ENCODE results near the gene DBF4B.

GRCh38 chr17:44754276-44754675, 45.8 kb downstream of the DBF4B start:
- TF ChIP-seq BCL11A (IDR thresholded peaks at IDR 0.05; ENCODE audit: low read depth, low read length) (no peak), MTA3 (IDR thresholded peaks at IDR 0.05; ENCODE audit: borderline replicate concordance, low read length) (no peak), ESRRA (IDR thresholded peaks at IDR 0.05; ENCODE audit: low read length) (no peak), CREB1 (IDR thresholded peaks at IDR 0.05; ENCODE audit: low read depth) (no peak), CEBPB (IDR thresholded peaks at IDR 0.05; ENCODE audit: borderline replicate concordance in 1 of 2, low read depth in 2 of 2, low read length in 2 of 2) (no peak), MYC (IDR thresholded peaks at IDR 0.05; ENCODE audit: insufficient read depth, insufficient read length, insufficient replicate concordance, low read length, severe bottlenecking) (no peak), RAD21 (IDR thresholded peaks at IDR 0.05; ENCODE audit: insufficient read depth, low read depth, low read length) (no peak), SPI1 (IDR thresholded peaks at IDR 0.05; ENCODE audit: borderline replicate concordance, insufficient read depth, low read depth, low read length) (no peak), SUPT20H (IDR thresholded peaks at IDR 0.05; ENCODE audit: borderline replicate concordance, control insufficient read depth, low read depth, low read length) (no peak), CTCF (IDR thresholded peaks at IDR 0.05 in 2 of 3, conservative IDR thresholded peaks at IDR 0.05 in 1 of 3; ENCODE audit: control insufficient read depth in 2 of 3, extremely low read depth in 1 of 3, insufficient read depth in 1 of 3, low read depth in 3 of 3, low read length in 3 of 3) (no peak), NFIC (IDR thresholded peaks at IDR 0.05; ENCODE audit: low read depth, low read length) (no peak), EZH2 (IDR thresholded peaks at IDR 0.05; ENCODE audit: borderline replicate concordance, control insufficient read depth, low read depth, low read length) (no peak)

All from GM12878 (cell line).